Muscle of back (tissue), 13 donors: Measurements from ENCODE around the gene KRT16. TPM values are rescaled to one million over a fixed set of nuclear protein-coding genes. Genes with fewer than 3 reads are reported as not detected.
A peak's percentile ranks its signal among the peaks of the same experiment; 100 is the strongest.
"Not testable (repeated sequence)": the region's sequence is repeated elsewhere in the genome, so short reads cannot be mapped to it uniquely, and the experiment has no call there.

ENCODE experiments used
- DNase-seq, 3 donors: peaks; one replicate each; pipeline versions ENCODE4 v3.0.0 to v3.0.0-alpha.2; 2013
- long read RNA-seq, 9 donors: transcript quantifications; one replicate each; lab custom pipeline, GENCODE V29; 2026
- polyA plus RNA-seq, 10 donors: library from polyadenylated mRNA; unstranded; fragments of 120-200 nt; gene quantifications; one replicate each; pipeline ENCODE4 v1.2.1, GENCODE V29; 2013; ENCODE audit not compliant: insufficient read length in 10 of 10

The KRT16 gene
- 1 to 10 TPM in 1 of 10 donors, under 1 TPM in 1, not detected in 8; 0.84 to 2.3 TPM for polyA plus RNA-seq
- long read RNA-seq, donor 1 = 0 reads
- long read RNA-seq, donor 2 = 0 reads
- long read RNA-seq, donor 3 = 0 reads
- long read RNA-seq, donor 4 = 0 reads
- long read RNA-seq, donor 5 = 0 reads
- long read RNA-seq, donor 6 = 0 reads
- long read RNA-seq, donor 7 = 0 reads
- long read RNA-seq, donor 8, partial matches to known transcripts = 0 of 1 reads
- long read RNA-seq, donor 8, other reads (novel, unspliced or antisense) = 0 of 1 reads
- long read RNA-seq, donor 9 = 0 reads

GRCh38 chr17:41612376-41613160 lies at the start of gene KRT16:
Gene KRT16 (minus strand): TSS chr17:41612767. CDS start chr17:41612688, 79 bp downstream.
- DNase-seq = not testable (repeated sequence)

- no peak for DNase-seq
Measured at GRCh38 chr17:41660221-41660711, 47.7 kb upstream of the KRT16 start.

GRCh38 chr17:41659427-41660212 lies 47.1 kb upstream of the KRT16 start:
- DNase-seq = no peak

- DNase-seq = no peak
Measured at GRCh38 chr17:41658846-41659245, 46.3 kb upstream of the KRT16 start.

GRCh38 chr17:41657936-41658335 lies 45.4 kb upstream of the KRT16 start:
- no peak for DNase-seq

GRCh38 chr17:41657176-41657754 lies 44.7 kb upstream of the KRT16 start:
- no peak for DNase-seq

- DNase-seq = no peak
Measured at GRCh38 chr17:41656249-41657023, 43.9 kb upstream of the KRT16 start.

GRCh38 chr17:41655611-41656111 lies 43.1 kb upstream of the KRT16 start:
- DNase-seq = no peak

GRCh38 chr17:41654678-41655607 lies 42.4 kb upstream of the KRT16 start:
- DNase-seq = no peak

- DNase-seq = peak in 1 of 3 donors; percentile 53
Measured at GRCh38 chr17:41653892-41654677, 41.5 kb upstream of the KRT16 start.

- DNase-seq = no peak
Measured at GRCh38 chr17:41653421-41653820, 40.9 kb upstream of the KRT16 start.

GRCh38 chr17:41652461-41652970 lies 39.9 kb upstream of the KRT16 start:
- no peak for DNase-seq

- DNase-seq = peak in 2 of 3 donors; percentile 57 to 82
Measured at GRCh38 chr17:41651625-41652460, 39.3 kb upstream of the KRT16 start.

- DNase-seq = peak in 1 of 3 donors; percentile 61
Measured at GRCh38 chr17:41650794-41651624, 38.4 kb upstream of the KRT16 start.

- no peak for DNase-seq
Measured at GRCh38 chr17:41649923-41650519, 37.5 kb upstream of the KRT16 start.
